ENCODE measurements around the gene GSTM3.

GSTM3 gene

GRCh38 chr1:109762821-109763645 is 22.2 kb upstream of the GSTM3 start:
- TF ChIP-seq CTCF (IDR thresholded peaks at IDR 0.05), result no peak

GRCh38 chr1:109762039-109762585 is 21.3 kb upstream of the GSTM3 start:
- no peak for TF ChIP-seq CTCF (IDR thresholded peaks at IDR 0.05)

- TF ChIP-seq CTCF (IDR thresholded peaks at IDR 0.05), result no peak
Measured at GRCh38 chr1:109761227-109762038, 20.6 kb upstream of the GSTM3 start.

GRCh38 chr1:109760581-109761226 is 19.9 kb upstream of the GSTM3 start:
- TF ChIP-seq CTCF (IDR thresholded peaks at IDR 0.05), result no peak

GRCh38 chr1:109759513-109760334 is 18.9 kb upstream of the GSTM3 start:
- TF ChIP-seq CTCF (IDR thresholded peaks at IDR 0.05), result no peak

- no peak for TF ChIP-seq CTCF (IDR thresholded peaks at IDR 0.05)
Measured at GRCh38 chr1:109757936-109758786, 17.3 kb upstream of the GSTM3 start.
